A673 (cell line): Measurements from ENCODE around the gene DENND5A. TPM values are rescaled to one million over a fixed set of nuclear protein-coding genes. Genes with fewer than 3 reads are reported as not detected.
"Not testable (repeated sequence)": the region's sequence is repeated elsewhere in the genome, so short reads cannot be mapped to it uniquely, and the experiment has no call there.

ENCODE experiments used
- BruUV-seq: library from RNA; stranded (reverse); fragments of 400-500 nt; replicated peaks from 2 replicates; lab custom pipeline; 2021; lab: Mats Ljungman, UMichigan
- CTCF ChIA-PET: fragments of 300-600 bp; sonication (Branson Sonifier 250); formaldehyde crosslinking; loops from one replicate; lab custom pipeline; 2022; ENCODE audit warnings: antibody characterized with exemption; lab: Charles Lee
- POLR2A ChIA-PET: fragments of 300-600 bp; sonication (Branson Sonifier 250); formaldehyde crosslinking; loops from one replicate; lab custom pipeline; 2022; ENCODE audit warnings: antibody characterized with exemption; ENCODE audit not compliant: low non-redundant PET; lab: Charles Lee
- DNase-seq: peaks from one replicate; pipeline ENCODE4 v3.0.0-alpha.2; 2015; ENCODE audit warnings: low spot score
- H3K27ac ChIP-seq: fragments of 200-600 bp; sonication (generic); 2 replicates; pipeline ENCODE4 v1.5.1; 2016; ENCODE audit warnings: mixed run types, low read depth, mild to moderate bottlenecking, mixed read lengths, antibody characterized with exemption, low read length; ENCODE audit not compliant: poor library complexity, severe bottlenecking
- H3K27me3 ChIP-seq: fragments of 200-600 bp; sonication (generic); replicated peaks from 2 replicates; pipeline ENCODE4 v1.6.1; 2017; ENCODE audit warnings: mixed run types, low read depth, mild to moderate bottlenecking, mixed read lengths, antibody characterized with exemption, low read length; ENCODE audit not compliant: insufficient read depth, poor library complexity
- H3K36me3 ChIP-seq: fragments of 200-600 bp; sonication (generic); 2 replicates; pipeline ENCODE4 v1.6.1; 2016; ENCODE audit warnings: mixed run types, mild to moderate bottlenecking, mixed read lengths, antibody characterized with exemption, low read length; ENCODE audit not compliant: insufficient read depth, poor library complexity, severe bottlenecking
- H3K4me1 ChIP-seq: fragments of 200-600 bp; sonication (generic); 2 replicates; pipeline ENCODE4 v1.6.1; 2017; ENCODE audit warnings: mixed run types, mild to moderate bottlenecking, mixed read lengths, antibody characterized with exemption, low read length; ENCODE audit not compliant: insufficient read depth, poor library complexity, severe bottlenecking
- H3K4me3 ChIP-seq: fragments of 200-600 bp; sonication (generic); 2 replicates; pipeline ENCODE4 v1.5.1; 2016; ENCODE audit warnings: low read depth, mixed run types, mild to moderate bottlenecking, mixed read lengths, low read length; ENCODE audit not compliant: poor library complexity, severe bottlenecking
- H3K9me3 ChIP-seq: fragments of 200-600 bp; sonication (generic); 2 replicates; pipeline ENCODE4 v1.6.1; 2016; ENCODE audit warnings: mixed run types, low read depth, mild to moderate bottlenecking, mixed read lengths, antibody characterized with exemption, low read length; ENCODE audit not compliant: poor library complexity, severe bottlenecking
- CTCF ChIP-seq: fragments of 300-800, 200-600 bp; sonication (generic); conservative IDR thresholded peaks from 2 replicates; pipeline ENCODE4 v1.5.1; 2017; ENCODE audit warnings: low read depth, mild to moderate bottlenecking, antibody characterized with exemption, low read length, moderate library complexity, mixed read lengths
- EZH2 ChIP-seq: fragments of 200-600 bp; sonication (generic); IDR thresholded peaks from 2 replicates; pipeline ENCODE4 v1.6.1; 2017; ENCODE audit warnings: borderline replicate concordance, low read depth, mild to moderate bottlenecking, mixed read lengths, antibody characterized with exemption, low read length; ENCODE audit not compliant: poor library complexity, severe bottlenecking
- intact Hi-C: fragments of 100-400 bp; cut with micrococcal nuclease; formaldehyde crosslinking; loops from one replicate; pipeline ENCODE4 v1.10.0; 2022; ENCODE audit not compliant: unreplicated experiment
- total RNA-seq: library from RNA; stranded (reverse); gene quantifications from 2 replicates; pipeline ENCODE4 v1.2.3, GENCODE V29; 2021

The DENND5A gene
- total RNA-seq, 1 experiment from 2014 or later: 65.4 TPM

- intact Hi-C loops: no loop called here
Measured at GRCh38 chr11:9099617-9100016, 165.5 kb downstream of the DENND5A start.

GRCh38 chr11:9098455-9098854, 166.7 kb downstream of the DENND5A start:
- H3K27ac ChIP-seq, CTCF ChIA-PET, intact Hi-C loops, H3K4me3 ChIP-seq, BruUV-seq, H3K36me3 ChIP-seq, DNase-seq, H3K4me1 ChIP-seq, POLR2A ChIA-PET, H3K27me3 ChIP-seq, H3K9me3 ChIP-seq: not testable (repeated sequence)

More at GRCh38 chr11:9099617-9100016, 165.5 kb downstream of the DENND5A start:
- no peak for TF ChIP-seq CTCF
- TF ChIP-seq EZH2: no peak
- no peaks in the 10 kb centered on the region for H3K4me1 ChIP-seq
- BruUV-seq: no TSS peak
- POLR2A ChIA-PET: no interaction called here
- CTCF ChIA-PET: no interaction called here
- H3K4me3 ChIP-seq: no peak overlapping the region
- no peak for DNase-seq
- no peaks in the 10 kb centered on the region for H3K27me3 ChIP-seq
- H3K9me3 ChIP-seq: no peaks in the 10 kb centered on the region
- no peak overlapping the region for H3K27ac ChIP-seq
- H3K36me3 ChIP-seq: no peaks in the 10 kb centered on the region

GRCh38 chr11:9097186-9097943, 167.8 kb downstream of the DENND5A start:
- BruUV-seq, POLR2A ChIA-PET, CTCF ChIA-PET: not testable (repeated sequence)

GRCh38 chr11:9096427-9096826, 168.7 kb downstream of the DENND5A start:
- no peak overlapping the region for H3K27ac ChIP-seq
- no peak for DNase-seq
- H3K4me1 ChIP-seq: no peaks in the 10 kb centered on the region
- H3K4me3 ChIP-seq: no peak overlapping the region
- H3K9me3 ChIP-seq: no peaks in the 10 kb centered on the region
- TF ChIP-seq EZH2 (no peak), CTCF (no peak)
- H3K27me3 ChIP-seq: peaks cover 8% of the 10 kb centered on the region
- ChIA-PET CTCF (no interaction called here), POLR2A (no interaction called here)
- no peaks in the 10 kb centered on the region for H3K36me3 ChIP-seq
- no TSS peak for BruUV-seq
- intact Hi-C loops: no loop called here

More at GRCh38 chr11:9097186-9097943, 167.8 kb downstream of the DENND5A start:
- DNase-seq, H3K4me3 ChIP-seq, H3K4me1 ChIP-seq, H3K36me3 ChIP-seq, intact Hi-C loops, H3K27me3 ChIP-seq, H3K9me3 ChIP-seq, H3K27ac ChIP-seq: not testable (repeated sequence)
